ENCODE data around the gene TEC. TPM values are rescaled to one million over a fixed set of nuclear protein-coding genes. Genes with fewer than 3 reads are reported as not detected.

TEC gene
- total RNA-seq, 1 donor from 2014 or later = 1.4 TPM

GRCh38 chr4:48095441-48095840 is 174.2 kb downstream of the TEC start:
- no peak overlapping the region for H3K4me3 ChIP-seq (ENCODE audit: low read depth, low read length)
- DNase-seq (ENCODE audit: low read depth) = no peak
- no peak for TF ChIP-seq CTCF (conservative IDR thresholded peaks at IDR 0.05; ENCODE audit: low read depth, low read length)

- no peak overlapping the region for H3K4me3 ChIP-seq (ENCODE audit: low read depth, low read length)
- no peak for TF ChIP-seq CTCF (conservative IDR thresholded peaks at IDR 0.05; ENCODE audit: low read depth, low read length)
- no peak for DNase-seq (ENCODE audit: low read depth)
These were observed 175.6 kb downstream of the TEC start for GRCh38 chr4:48093991-48094416.

DNA sequence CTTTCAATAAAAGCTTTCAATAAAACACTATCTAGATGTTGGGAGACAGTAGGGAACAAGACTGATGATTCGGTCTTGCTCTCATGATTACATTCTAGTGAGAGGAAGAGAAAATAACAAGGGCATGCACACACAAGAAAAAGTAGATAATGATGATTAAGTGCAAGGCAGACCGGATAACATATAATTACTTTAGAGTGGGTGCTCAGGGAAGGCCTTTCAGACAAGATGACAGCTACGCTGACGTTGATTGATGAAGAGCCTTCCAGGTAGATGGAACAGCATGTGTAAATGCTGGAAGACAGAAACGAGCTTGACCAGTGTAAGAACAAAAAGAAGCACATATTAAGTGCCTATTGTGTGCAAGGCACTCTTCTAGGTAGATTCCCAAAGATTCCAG is 179.0 kb downstream of the TEC start:
- TF ChIP-seq CTCF (conservative IDR thresholded peaks at IDR 0.05; ENCODE audit: low read depth, low read length) = no peak
- no peak overlapping the region for H3K4me3 ChIP-seq (ENCODE audit: low read depth, low read length)
- no peak for DNase-seq (ENCODE audit: low read depth)

GRCh38 chr4:48085821-48086589 is 183.6 kb downstream of the TEC start:
- no peak for TF ChIP-seq CTCF (conservative IDR thresholded peaks at IDR 0.05; ENCODE audit: low read depth, low read length)
- no peak for DNase-seq (ENCODE audit: low read depth)
- H3K4me3 ChIP-seq (ENCODE audit: low read depth, low read length) = no peak overlapping the region

Other genes starting within 250 kb of the TEC start
- gene TXK, start 135.6 kb downstream of the TEC start, total RNA-seq = 1.3 and 2.0 TPM in 2 replicates
- gene SLAIN2, start 71.7 kb upstream of the TEC start, total RNA-seq = 37.1 and 42.8 TPM in 2 replicates
- 0.36 TPM in 1 of 2 replicates, not detected in the other for gene SLC10A4, start 213.5 kb upstream of the TEC start, total RNA-seq
- 0.23 TPM in 1 of 2 replicates, not detected in the other for gene ZAR1, start 220.4 kb upstream of the TEC start, total RNA-seq

Data from epithelial cell of proximal tubule (primary cell).